NCI-H345 treated with DMSO at 0.1 percent for 48 hours (cell line): ENCODE measurements around the gene VPS52.

Source experiments
- DNase-seq: peaks from one replicate; lab custom pipeline; 2025; ENCODE audit not compliant: unreplicated experiment; lab: John Stamatoyannopoulos, UW

VPS52 gene

DNA sequence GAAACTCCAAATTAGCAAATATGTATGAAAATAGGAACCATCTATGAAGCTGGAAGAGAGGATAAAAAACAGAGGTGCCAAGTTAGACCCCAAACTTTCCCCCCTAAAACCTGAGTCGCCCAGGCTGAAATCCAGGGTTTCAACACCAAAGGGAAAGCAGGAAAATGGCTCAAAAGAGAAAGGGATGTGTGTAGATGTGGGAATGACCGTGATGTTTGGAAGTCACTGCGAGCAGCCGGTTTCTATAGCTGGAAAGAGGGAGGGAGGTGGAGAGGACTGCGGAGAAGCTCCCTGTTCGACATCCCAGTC is 58.9 kb downstream of the VPS52 start:
- no peak for DNase-seq

GRCh38 chr6:33211666-33212422 is 59.8 kb downstream of the VPS52 start:
- no peak for DNase-seq

DNA sequence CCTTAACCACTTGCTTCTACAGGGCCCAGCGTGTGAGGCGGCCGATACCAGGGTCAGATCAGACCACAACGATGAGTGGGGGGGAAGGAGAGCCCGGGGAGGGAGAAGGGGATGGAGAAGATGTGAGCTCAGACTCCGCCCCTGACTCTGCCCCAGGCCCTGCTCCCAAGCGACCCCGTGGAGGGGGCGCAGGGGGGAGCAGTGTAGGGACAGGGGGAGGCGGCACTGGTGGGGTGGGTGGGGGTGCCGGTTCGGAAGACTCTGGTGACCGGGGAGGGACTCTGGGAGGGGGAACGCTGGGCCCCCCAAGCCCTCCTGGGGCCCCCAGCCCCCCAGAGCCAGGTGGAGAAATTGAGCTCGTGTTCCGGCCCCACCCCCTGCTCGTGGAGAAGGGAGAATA is 60.5 kb downstream of the VPS52 start:
- DNase-seq, result no peak

DNA sequence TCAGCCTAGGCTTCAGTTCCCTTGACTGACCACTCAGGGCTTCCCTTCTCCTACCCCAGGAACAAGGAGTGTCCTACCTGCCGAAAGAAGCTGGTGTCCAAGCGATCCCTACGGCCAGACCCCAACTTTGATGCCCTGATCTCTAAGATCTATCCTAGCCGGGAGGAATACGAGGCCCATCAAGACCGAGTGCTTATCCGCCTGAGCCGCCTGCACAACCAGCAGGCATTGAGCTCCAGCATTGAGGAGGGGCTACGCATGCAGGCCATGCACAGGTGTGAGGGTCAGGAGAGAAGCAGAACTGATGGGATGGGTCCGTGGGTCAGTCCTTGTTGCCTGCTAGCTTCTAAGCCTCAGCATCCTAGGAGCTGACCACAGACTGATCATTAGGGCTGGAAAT is 61.8 kb downstream of the VPS52 start:
- no peak for DNase-seq

- DNase-seq, result peak; percentile 44
Measured at GRCh38 chr6:33208091-33208967, 63.3 kb downstream of the VPS52 start, which contains the start of gene RING1. Gene RING1, plus strand, starts transcription at chr6:33208500. Its CDS starts 323 bp downstream, at chr6:33208823.

DNA sequence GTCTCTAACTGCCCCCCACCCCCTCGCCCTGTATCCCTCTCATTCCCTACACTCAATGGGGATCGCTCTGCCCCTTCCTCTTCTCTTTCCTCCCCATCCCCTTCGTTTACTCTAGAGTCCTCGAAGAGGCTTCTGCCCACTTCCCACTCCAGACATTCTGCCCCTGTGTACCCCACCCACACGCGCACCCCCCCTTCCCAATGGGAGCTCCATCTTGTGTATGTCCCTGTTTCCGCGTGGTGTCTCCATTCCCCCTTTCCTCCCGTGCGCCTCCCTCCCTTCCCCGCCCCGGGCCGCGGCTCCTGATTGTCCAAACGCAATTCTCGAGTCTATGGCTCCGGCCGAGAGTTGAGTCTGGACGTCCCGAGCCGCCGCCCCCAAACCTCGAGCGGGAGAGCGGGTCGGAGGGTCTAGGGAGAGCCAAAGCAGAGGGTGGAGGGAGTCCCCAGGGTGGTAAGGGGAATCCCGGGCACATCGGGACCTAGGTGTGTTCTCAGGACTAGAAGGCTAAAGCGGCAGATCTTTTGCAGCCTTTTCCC is 64.1 kb downstream of the VPS52 start:
- DNase-seq, result no peak

DNA sequence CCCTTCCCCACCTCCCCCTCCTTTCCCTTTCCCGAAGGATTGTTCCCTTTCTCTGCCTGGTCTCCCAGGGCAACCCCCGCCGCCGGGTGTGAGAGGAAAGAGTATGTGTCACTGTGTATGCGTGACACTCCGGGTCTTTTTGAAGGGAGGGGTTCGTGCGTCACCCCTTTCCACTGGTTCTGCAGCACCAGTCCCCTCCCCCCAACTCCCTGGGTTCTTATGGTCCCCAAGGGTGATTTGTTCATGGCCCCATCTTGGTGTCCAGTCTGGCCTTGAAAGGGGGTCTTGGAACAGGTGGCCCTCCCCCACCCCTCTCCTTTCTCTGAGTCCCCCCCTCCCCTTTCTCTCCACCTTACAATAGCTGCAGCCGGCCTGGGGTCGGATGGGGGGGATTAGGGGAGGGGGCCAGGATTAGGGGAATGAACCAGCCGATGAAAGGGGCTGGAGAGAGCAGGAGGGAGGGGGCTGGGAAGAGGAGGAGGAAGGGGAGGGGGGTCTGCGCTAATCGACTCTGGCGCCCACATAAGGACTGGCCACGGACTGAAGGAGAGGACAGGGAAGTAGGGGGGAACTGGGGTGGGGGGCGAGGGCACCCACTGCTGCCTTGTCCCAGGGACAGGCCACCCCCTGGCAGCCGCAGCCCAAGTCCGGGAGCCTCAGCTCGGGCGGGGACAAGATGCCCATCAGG is 64.7 kb downstream of the VPS52 start:
- DNase-seq, result no peak

GRCh38 chr6:33206027-33206863 is 65.4 kb downstream of the VPS52 start:
- DNase-seq, result no peak

DNA sequence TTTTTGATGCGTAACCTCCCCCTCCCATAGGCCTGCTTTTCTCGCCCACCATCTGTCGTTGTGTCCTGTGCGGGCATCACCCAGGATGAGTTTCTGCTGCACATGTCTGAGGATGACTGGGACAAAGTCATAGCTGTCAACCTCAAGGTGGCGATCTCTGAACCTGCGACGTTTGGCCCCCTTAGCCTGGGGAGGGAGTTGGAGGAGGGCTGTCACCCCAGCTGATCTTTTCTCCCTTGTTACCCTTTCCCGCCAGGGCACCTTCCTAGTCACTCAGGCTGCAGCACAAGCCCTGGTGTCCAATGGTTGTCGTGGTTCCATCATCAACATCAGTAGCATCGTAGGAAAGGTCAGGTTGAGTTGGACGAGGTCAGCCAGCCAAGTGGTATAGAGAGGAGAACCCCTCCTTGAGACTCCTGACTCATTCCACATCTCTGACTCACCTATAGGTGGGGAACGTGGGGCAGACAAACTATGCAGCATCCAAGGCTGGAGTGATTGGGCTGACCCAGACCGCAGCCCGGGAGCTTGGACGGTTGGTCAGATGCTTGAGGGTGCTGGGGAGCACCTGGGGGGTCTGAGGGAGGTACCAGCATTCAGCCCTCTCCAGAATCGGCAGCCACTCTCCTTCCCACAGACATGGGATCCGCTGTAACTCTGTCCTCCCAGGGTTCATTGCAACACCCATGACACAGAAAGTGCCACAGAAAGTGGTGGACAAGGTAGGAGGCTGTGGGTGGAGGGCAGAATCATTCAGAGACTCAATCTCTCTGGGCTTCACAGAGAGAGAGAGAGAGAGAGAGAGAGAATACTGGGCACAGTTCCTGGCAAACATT is 66.3 kb downstream of the VPS52 start:
- DNase-seq, result no peak

DNA sequence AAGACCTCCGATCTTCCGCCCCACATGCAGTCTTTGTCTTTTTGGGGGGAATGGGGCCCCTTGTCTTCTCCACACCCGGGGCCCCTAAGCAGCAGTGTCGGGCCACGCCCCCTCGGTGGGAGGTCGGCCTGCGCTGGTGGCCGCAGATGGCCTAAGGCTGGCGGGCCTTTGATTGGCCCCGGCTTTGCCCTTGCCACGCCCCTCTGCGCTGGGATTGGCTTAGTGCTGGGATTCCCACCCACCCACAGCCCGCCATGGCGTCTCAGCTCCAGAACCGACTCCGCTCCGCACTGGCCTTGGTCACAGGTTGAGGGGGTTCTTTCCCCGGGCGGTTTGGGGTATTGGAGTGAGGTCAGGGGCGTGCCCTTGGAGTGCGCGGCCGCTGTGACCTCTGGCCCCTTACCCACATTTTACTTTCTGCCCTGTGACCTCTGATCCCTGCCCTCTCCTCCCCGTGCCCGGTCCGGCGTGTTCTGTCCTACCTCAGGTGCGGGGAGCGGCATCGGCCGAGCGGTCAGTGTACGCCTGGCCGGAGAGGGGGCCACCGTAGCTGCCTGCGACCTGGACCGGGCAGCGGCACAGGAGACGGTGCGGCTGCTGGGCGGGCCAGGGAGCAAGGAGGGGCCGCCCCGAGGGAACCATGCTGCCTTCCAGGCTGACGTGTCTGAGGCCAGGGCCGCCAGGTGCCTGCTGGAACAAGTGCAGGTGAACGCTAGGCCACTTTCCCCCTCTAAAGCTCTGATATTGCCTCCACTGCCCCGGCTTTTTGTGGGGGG is 67.1 kb downstream of the VPS52 start, which contains the start of gene HSD17B8:
Gene HSD17B8 (plus strand): TSS at position 241 of the 776 bp plus-strand sequence. CDS start 14 bp downstream, at position 255.
- peak; percentile 70 for DNase-seq

DNA sequence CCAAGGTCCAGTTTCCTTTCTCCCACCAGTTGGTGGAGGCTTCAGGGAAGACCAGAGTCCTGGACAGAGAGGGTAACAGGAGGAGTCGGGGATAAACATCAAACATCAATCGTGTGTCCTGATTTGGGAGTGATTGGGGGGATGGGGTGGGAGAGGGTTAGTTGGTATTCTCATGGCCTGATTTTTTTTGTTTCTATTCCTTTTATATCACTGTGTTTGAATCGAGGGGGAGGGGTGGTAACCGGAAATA is 67.6 kb downstream of the VPS52 start:
- DNase-seq, result no peak

GRCh38 chr6:33203443-33204164 is 68.1 kb downstream of the VPS52 start:
- no peak for DNase-seq

GRCh38 chr6:33202799-33203198 is 68.9 kb downstream of the VPS52 start:
- DNase-seq, result no peak

DNA sequence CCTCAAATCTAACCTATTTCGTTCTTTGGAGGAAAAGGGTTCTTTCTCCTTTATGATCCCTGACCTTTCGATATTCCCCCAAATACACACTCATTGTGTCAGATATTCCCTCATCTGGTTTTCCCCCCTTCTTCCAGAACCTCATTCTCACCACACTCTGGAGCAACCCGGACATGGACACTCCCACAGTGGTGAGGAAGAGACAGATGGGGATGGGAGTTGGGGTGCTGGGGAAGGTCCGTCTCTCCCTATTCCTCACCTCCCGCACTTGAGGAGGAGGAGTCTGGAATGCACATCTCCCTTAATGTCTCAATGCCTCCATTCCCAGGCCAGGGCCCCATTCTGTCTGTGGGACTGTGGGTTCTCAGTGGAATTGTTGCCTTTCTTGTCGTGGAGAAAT is 69.7 kb downstream of the VPS52 start:
- DNase-seq, result no peak

GRCh38 chr6:33201147-33201545 is 70.5 kb downstream of the VPS52 start:
- no peak for DNase-seq
